GM19328 (cell line): ENCODE results near the gene MCAT.

ENCODE experiments used
- ATAC-seq: cut with Tn5 transposase; IDR thresholded peaks from one replicate; pipeline ENCODE4 v1.9.1; 2021; ENCODE audit warnings: mild to moderate bottlenecking, moderate library complexity; ENCODE audit not compliant: unreplicated experiment

MCAT gene, protein sequence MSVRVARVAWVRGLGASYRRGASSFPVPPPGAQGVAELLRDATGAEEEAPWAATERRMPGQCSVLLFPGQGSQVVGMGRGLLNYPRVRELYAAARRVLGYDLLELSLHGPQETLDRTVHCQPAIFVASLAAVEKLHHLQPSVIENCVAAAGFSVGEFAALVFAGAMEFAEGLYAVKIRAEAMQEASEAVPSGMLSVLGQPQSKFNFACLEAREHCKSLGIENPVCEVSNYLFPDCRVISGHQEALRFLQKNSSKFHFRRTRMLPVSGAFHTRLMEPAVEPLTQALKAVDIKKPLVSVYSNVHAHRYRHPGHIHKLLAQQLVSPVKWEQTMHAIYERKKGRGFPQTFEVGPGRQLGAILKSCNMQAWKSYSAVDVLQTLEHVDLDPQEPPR

DNA sequence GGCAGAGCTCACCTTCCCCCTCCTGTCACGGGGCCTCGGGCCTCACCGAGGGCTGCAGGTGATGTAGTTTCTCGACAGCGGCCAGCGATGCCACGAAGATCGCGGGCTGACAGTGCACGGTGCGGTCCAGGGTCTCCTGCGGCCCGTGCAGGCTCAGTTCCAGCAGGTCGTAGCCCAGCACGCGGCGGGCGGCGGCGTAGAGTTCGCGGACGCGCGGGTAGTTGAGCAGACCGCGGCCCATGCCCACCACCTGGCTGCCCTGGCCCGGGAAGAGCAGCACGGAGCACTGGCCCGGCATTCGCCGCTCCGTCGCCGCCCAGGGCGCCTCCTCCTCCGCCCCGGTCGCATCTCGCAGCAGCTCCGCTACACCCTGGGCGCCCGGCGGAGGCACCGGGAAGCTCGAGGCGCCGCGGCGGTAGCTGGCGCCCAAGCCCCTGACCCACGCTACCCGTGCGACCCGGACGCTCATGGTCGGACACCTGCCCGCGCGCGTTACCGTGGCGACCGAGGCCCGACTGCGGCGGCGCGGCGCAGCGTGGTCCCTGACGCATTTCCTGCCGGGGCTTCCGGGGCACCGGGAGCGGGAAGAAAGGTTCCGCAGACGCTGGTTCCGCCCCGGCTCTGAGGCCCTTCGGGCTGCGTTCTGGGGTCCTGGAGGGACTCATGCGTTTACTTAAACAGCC, at the start of gene MCAT:
TSS of gene MCAT (minus strand) at position 519 of the 683 bp plus-strand sequence. CDS start at position 469, 50 bp downstream.
- peak; percentile 76 for ATAC-seq

DNA sequence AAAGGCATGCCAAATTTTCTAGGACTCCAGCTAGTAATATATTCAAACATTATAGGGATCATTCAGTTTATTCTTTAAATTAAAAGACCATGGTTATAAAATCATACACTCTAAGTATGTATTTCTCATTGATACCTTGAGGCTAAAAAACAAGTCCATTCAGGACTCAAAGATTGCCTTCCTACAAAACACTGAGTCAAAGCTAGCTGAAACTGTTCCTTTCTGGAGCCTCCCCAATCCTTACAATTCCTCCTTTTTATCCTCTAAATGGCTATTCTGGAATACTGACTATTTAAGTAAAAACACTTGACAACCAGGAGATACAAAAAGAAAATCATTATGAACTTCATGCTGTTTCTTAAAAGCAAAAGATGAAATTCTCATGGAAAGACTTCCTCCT, 48.6 kb upstream of the MCAT start:
- ATAC-seq, result no peak

GRCh38 chr22:43188829-43189545, 45.8 kb upstream of the MCAT start:
- ATAC-seq, result no peak

DNA sequence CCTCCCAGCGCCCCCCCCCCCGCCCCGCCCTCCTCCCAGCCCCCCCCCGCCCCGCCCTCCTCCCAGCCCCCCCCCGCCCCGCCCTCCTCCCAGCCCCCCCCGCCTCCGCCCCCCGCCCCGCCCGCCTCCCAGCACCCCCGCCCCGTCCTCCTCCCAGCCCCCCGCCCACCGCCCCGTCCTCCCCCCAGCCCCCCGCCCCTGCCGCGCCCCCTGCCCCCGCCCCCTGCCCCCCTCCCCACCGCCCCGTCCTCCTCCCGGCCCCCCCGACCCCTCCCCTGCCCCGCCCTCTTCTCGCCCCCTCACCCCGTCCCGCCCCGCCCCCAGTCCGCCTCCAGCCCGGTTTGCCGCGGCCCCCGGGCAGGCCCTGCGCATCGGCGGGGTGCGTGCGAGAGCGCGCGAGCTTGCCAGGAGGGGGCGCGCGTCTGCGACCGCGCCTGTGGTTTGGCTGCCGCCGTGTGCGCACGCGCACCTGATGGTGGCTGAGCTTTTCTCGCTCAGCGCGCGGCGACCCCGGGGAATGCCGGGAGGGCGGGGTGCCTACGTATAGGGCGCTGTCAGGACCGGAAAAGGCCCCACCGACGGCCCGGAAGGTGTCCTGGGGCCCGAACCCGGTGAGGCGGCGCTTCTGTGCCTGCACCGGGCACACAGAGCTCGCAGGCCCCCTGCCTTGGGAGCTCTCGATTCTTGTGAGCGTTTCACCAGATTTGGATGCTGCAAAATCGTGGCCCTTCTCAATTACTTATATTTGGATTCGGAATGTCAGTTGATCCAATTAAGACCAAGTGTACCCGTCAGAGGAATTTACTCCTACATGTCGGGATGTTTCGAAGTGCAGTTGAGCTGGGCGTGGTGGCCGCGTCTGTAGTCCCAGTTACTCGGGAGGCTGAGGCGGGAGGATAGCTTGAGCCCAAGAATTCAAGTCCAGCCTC, 44.2 kb upstream of the MCAT start:
- ATAC-seq, result peak; percentile 76

DNA sequence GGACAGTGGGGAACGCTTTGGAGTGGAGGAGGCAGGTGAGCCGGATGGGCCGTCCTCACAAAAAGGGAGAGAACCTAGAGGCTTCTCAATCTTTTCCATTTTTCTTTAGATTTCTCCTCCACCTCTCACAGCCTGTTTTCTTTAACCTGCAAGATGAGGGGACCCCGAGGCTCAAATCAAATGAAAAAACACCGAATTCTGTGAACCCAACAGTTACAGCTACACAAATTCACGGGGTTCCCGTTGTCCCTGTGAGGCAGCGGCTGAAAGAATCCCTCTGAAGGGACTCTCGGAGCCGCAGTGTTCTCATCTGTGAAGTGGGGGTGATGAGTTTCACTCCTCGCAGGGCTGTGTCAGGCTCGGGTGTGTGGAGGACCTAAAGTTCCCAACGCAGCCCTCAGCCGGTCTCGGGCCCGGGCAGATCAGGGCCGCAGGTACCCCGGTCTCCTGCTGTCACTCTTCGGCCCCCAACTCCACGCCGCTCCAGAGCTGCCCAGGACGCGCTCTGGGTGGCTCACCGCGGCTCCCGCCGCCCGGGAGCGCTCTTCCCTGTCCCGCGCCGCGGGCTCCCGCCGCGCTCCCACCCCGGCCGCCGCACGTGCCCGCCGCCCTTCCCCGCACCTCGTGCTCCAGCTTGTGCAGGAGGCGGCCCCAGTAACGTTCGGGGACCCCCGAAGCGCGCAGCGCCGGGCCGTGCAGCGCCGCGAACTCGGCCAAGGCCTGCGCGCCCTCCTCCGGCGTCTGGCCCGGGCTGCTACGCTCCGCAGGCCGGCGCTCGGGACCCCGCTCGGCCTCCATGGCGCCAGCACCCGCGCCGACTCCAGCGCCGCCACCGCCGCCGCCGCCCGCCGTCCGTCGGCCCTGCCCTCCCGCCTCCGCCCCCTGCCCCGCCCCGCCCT, 43.3 kb upstream of the MCAT start, which contains the start of gene TTLL12:
TSS of gene TTLL12 (minus strand) at position 863 of the 899 bp plus-strand sequence. CDS start at position 798, 65 bp downstream.
- peak; percentile 50 for ATAC-seq

- ATAC-seq, result no peak
Observed at GRCh38 chr22:43185860-43186261, 42.7 kb upstream of the MCAT start.

DNA sequence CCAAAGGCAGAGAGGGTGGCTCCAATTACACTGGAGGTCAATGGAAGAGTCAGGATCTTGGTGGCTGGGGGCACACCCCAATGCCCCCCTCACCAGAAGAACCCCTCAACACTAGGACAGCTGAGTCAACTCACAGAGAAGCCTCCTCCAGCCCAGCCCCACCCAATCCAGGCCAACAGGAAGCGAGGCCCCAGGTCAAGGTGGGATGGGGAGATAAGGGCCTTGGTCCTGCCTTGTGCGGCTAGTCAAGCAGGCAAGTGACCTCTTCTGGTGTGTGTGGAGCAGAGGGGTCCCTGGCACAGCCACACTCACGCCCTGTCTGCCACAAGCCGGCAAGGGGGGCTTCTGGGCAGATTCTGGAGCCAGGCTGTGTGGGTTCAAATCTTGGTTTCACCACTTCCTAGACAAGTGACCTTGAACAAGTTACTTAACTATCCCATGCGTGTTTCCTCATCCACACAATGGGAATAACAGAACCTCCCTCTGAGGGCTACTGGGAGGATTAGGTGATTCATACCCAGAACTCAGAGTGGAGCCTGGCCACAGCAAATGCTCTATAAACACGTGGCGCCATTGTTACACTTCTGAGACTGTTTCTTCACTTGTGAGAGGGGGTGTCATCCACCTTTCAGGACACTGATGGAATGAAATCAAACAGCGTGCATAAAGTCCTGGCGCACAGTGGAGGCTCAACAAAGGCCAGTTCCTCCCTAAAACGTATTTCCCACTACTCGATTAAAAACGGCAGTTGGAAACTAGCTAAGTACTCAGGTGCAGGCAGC, 40.5 kb upstream of the MCAT start:
- no peak for ATAC-seq

DNA sequence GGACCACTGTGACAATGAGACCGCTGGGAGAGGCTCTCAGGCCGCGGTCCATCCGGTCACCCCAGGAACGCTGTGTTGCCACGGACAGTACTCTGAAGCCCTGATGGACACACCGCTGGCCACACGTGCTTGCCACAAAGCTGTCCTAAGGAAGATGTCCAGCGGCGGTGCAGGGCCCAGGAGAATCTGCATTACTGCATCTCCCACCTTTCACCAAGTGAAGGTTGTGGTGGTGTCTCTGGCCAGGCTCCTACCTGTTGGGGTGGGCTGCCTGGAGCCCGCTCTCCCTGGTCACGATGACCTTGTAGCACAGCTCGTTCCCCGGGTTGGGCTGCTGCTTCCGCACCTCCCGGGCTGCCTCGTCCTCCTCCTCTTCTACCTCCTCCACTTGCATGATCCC, 39.5 kb upstream of the MCAT start:
- no peak for ATAC-seq

DNA sequence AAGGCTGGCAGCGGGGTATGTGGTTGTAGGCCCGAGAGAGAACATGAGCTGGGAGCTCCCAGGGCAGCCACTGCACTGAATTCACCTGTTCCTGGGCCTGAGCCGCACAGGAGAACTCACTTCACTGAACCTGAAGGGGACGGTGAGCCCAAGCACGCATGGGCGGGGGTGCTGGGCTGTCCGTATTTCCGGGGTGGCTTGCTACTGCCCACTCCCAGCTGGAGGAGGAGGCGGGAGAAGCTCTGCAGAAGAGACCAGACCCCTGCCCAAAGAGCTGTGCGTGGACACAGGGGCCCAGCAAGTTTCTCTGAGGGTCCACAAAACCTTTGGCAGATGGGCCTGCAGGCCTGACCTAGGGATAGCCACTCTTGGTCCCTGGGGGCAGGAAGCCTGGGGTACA, 38.9 kb upstream of the MCAT start:
- ATAC-seq, result no peak

DNA sequence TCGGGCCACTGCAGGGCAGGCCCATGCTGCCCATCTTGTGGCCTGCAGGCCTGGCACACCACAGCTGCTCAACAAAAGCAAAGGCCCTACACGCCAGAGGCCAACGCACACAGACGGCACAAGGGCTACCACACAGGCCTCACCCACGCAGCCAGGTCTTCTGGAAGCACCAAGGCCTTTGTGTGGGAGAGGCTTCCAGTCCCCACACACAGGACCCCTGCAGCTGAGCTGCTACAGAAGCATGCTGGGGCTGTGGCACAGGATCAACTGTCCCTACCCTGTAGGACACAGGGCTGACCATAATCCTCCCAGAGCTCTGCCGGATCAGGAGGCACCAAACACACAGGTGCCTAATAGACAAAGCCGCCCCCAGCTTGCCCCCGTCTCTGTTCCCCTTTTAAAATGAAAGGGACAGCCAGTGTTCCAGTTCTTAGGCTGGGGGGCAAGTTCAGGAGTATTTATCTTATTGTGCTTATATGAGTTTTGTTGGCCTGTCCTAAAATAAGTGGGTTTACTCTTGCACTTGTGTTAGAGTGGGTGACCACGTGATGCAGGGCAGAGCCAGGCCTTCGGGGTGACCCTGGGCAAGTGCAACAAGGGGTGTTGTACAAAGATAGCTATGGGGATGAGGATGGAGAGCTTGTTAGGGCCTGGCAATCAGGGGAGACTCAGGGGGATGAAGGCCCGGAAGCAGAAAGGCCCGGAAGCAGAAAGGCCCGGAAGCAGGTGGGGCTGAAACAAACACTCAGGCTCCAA, 38.3 kb upstream of the MCAT start:
- ATAC-seq, result no peak

DNA sequence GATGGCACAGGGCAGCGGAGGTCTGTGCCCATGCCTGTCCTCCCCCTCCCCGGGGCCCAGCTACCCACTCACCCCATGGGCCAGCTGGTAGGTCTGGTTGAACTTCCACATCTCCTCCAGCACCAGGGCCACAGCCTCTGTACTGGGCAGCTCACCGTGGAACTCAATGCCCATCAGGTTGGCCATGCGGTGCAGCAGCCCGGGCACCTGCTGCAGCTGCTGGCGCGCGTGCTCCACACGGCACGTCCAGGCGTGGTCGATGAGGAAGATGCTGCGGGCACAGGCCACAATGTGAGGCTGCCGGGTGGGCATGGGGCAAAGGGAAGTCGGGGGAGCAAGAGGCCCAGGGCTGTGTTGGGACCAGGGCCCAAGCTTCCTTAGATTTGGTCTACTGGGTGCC, 37.5 kb upstream of the MCAT start:
- ATAC-seq, result no peak

- no peak for ATAC-seq
Observed at GRCh38 chr22:43179911-43180195, 36.7 kb upstream of the MCAT start.

DNA sequence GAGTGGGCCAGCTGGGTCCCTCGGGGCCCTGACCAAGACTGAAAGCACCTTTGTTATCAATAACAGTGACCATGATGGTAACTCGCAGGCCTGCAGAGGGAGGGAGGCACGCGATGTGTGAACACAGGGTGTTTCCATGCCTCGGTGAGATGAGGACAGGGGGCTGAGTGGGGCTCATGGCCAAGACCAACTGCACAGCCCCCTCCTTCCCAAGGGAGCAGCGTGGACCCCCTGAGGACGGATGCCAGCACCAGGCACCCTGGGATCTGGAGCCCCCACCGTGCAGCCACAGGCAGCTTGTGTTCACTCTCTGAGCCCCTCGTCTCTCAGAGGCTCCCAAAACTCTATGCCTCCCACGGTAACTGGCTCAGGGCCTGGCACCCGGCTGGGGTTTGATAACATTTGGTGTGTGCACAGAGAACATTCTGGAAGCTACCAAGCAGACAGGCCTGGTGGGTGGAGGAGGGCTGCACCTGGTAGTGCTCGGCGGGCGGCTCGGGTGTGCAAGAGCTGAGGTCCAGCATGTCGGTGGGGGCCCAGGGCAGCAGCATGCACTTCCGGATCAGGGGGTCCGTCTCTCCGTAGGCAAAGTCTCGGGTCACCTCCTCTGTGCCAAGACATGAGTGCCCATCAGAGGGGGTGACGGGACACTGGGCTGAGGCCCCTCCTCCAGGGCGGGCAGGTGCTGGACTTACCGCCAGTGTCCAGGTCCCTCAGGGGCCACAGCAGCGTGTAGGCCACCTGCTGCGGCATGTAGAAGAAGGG, 36.1 kb upstream of the MCAT start:
- ATAC-seq, result no peak

DNA sequence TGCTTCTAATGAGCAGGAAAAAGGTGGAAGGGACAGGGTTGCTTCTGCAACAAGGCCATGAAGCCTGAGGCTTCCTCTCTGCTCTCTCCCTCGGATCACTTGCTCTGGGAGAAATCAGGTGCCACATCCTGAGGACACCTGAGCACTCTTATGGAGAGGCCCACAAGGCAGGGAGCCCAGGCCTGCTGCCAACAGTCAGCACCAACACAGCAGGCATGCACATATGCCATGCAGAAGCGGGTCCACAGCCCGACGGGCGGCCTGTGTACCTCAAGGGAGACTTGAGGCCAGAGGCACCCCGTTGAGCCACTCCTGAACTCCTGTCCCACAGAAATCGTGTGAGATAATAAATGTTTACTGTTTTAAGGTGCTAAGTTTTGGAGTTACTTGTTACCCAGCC, 34.3 kb upstream of the MCAT start:
- ATAC-seq, result no peak

- no peak for ATAC-seq
Observed at GRCh38 chr22:43176090-43176489, 32.9 kb upstream of the MCAT start.

GRCh38 chr22:43174941-43175531, 31.8 kb upstream of the MCAT start:
- ATAC-seq, result no peak
